ENCODE measurements around the gene TMEM87B.
"Not testable (repeated sequence)": the region's sequence is repeated elsewhere in the genome, so short reads cannot be mapped to it uniquely, and the experiment has no call there.

TMEM87B gene

GRCh38 chr2:112137516-112138158 is 82.6 kb downstream of the TMEM87B start:
- FAIRE-seq = no peak

DNA sequence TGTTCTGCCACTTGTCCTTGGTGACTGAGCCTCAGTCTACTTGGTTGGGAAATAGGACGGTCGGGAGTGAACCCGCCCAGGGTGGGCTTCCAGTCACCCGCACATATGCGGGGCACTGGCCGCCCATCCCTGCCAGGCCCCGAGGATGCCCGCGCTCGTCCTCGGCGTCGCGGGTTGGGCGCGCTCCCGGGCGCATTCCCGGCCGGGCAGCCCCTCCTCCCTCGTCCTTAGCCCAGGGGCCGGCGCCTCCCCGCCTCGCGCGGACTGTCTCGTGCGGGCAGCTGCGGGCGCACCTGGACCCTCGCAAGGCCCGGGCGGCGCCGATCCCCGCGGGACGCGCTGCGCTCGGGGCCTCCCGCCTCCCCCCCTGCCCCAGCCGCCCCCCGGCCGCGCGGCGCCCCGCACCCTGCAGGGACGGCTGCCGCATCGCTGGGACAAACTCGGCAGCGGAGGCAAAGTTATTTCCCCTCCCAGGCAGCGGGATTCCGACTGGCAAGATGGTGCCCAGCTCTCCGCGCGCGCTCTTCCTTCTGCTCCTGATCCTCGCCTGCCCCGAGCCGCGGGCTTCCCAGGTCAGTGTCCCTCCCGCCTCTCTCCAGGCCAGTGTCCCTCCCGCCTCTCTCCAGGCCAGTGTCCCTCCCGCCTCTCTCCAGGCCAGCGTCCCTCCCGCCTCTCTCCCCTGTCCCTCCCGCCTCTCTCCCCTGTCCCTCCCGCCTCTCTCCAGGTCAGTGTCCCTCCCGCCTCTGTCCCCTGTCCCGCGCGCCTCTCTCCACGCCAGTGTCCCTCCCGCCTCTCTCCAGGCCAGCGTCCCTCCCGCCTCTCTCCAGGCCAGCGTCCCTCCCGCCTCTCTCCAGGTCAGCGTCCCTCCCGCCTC is 83.3 kb downstream of the TMEM87B start, which contains the start of gene FBLN7:
Gene FBLN7 (plus strand): TSS at position 227 of the 874 bp plus-strand sequence. CDS start 271 bp downstream, at position 498.
- FAIRE-seq = no peak

- FAIRE-seq = not testable (repeated sequence)
Observed at GRCh38 chr2:112139033-112139614, 84.1 kb downstream of the TMEM87B start.

GRCh38 chr2:112139661-112140204 is 84.7 kb downstream of the TMEM87B start:
- FAIRE-seq = not testable (repeated sequence)

DNA sequence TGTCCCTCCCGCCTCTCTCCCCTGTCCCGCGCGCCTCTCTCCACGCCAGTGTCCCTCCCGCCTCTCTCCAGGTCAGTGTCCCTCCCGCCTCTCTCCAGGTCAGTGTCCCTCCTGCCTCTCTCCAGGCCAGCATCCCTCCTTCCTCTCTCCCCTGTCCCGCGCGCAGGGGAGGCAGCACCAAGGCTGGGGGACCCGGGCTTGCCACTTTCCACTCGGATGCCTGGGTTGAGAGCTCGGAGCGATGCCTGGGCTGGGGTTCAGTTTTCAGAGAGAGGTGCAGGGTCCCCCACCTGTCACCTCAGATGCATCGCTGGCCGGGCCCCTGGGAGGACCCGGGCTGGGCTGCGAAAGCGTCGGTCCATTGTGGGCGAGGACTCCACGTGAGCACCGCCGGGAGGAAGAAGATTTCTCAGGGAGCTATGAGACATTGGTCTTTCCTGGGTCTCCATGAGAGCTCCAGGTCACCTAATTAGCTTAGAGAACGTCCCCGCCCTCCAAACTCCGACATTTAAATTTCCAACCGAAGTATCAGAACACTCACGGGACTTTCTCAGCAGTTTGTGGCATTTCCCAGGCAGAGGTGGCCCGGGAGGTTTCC is 85.2 kb downstream of the TMEM87B start:
- FAIRE-seq = no peak

DNA sequence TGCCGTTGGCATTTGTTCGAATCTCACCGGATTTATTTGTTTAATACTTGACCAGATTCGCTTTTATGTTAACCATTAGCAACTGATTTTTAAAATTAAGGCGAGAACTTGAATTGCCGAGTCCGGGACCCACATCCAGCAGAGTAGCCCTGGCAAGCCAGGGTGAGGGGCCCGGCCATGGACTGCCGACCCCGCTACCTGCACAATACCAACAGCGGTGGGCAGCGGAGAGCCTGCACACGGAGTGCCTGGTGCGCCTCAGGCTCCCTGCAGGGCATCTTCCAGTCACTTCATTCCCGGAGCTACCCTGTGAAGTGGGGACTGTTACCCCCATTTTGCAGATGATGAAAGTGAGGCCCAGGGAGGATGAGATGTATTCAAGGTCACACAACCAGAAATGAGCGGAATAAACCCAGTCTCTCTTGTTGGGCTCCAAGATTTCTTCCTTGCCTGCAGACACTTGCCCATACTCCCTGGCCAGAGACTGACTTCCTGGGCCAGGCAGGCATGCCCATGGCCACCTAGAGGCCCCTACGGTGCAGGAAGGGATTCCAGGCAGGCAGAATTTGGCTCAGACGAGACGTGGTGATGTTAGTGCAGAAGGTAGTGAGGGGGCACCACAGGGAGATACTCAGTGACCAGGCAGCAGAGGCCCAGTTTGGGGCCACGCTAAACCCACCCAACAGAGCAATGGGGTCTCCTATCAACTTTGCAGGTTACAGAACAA is 86.0 kb downstream of the TMEM87B start:
- no peak for FAIRE-seq

DNA sequence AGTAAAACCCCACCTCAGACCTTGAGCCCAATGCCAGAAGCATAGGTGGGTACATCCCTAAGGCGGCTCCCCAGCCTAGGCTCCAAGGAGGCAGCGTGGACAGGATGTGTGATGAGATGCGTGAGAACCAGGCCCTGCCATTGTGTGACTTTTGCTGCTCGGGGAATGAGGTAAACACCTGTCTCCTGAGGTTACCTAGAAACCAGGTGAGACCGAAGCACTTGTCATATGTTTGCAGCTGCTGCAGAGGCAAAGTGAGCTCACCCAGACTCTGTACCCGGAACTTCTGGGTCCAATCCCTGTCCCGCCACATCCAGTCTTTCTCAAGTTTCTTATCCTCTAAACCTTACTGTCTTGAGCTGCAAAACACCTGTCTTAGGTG is 86.5 kb downstream of the TMEM87B start:
- FAIRE-seq = no peak

DNA sequence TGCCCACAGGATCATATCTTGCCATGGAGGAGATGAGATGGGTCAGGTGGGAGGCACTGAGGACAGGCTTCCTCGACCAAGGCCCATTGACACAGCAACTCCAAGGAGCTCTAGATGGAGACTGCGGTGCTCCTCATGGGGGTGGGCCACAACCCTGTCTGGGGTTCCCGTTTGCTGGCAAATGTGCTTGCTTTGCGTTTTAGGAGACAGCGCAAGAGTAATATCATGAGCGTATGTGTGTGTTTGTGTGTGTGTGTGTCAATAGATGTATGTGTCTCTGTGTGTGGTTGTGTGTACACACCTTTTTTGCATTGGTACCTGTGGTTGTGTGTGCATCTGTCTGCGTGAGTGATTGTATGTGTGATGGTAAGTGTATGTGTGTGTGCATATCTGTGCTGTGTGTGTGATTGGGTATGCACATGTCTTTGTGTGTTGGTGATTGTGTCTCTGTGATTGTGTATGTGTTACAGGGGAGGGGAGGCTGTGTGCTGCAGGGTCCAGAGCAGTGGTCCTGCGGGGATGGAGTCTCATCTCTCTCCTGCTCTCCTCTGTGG is 87.5 kb downstream of the TMEM87B start:
- no peak for FAIRE-seq

- FAIRE-seq = no peak
Observed at GRCh38 chr2:112143150-112143549, 88.1 kb downstream of the TMEM87B start.

DNA sequence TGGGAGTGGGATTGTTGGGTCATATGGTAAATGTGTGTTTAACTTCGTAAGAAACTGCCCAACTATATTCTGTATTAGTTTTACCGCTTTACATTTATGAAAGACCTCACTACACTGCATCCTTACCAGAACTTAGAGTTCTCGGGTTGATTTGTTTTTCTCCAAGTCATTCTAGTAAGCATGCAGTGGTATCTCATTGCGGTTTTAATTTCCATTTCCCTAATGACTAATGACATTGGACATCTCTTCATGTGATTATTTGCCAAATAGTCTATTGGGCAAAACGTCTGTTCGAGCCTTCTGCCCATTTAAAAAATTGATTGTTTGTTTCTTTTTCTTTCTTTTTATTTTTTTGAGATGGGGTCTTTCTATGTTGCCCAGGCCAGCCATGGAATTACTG is 89.9 kb downstream of the TMEM87B start:
- FAIRE-seq = no peak

DNA sequence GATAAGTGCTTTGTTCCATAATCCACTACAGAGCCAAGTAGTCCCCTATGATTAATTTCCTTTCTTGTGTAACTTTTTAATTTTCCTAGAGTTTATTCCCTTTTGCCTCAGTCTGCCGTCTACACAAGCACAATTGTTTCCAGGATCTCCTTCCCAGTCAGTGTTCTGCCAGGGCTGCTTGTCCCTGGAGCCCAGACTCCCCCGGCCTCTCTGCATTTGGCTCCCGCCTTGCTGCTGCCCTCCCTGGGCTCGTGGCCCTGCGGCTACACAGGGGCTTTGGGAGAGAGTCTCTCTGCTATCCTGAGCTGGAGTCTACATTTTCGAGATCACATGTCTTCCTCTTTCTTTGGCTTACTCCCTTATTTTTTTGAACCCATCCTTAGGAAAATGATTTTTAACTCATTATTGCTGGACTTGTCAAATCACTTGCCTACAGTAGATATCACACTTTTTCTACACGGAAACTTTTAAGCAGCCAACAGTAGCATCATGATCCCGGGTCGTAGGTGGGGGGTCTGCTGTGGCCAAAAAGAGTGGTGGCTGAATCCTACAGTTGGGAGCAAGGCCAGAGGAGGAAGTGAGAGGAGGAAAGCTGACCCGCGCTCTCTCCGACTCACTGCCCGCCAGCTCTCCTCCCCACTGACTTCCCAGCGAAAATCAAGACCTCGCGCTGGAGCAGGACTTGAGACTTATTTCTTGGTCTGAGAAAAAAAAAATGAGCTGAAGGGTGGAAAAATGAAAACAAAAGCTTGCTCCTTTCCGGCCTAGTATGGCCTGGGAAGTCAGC is 92.5 kb downstream of the TMEM87B start:
- no peak for FAIRE-seq

GRCh38 chr2:112148477-112148876 is 93.4 kb downstream of the TMEM87B start:
- no peak for FAIRE-seq

DNA sequence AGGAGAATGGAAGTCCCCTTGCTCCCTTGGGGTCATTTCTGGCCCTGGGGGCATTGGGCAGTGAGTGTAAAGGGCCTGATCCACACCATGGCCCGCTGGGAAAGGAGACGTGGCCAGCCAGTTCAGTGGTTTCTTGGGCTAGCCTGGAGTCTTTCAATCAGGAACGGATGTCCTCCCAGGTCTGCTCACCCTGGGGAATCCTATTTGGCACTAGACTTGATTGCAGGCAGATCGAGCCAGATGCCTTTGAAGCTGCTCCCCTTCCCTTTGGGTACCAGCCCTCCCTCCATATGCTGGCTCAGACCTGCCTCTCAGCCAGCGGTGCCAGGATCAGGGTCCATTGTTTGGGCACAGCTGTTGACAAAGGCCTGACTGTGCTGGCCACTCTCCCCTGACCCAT is 94.1 kb downstream of the TMEM87B start:
- no peak for FAIRE-seq

DNA sequence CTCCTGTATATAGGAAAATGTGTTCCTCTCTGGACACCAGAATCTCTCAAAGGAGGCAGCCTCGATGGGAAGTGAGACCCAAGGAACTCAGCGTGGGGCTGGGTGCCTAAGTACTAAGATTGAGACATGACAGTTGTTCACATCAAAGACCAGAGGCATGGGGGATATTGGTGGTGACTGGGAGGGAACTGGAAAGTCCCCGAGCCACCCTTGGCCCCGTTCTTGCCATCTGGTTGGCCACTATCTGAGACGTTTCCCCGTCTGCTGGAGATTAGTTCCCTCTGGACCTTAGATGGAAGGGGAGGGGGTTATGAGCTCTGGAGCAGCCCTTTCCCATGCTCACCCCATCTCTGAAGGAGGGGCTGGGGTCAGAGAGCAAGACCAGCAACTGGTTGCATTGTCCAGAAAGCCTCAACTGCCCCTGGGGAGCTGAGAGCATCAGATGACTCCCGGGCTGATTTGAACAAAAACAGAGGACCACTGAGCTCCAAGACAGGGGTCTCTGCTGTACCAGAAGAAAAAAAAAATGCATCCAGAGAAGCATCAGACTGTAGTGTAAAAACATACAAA is 94.9 kb downstream of the TMEM87B start:
- no peak for FAIRE-seq

- FAIRE-seq = no peak
Observed at GRCh38 chr2:112150447-112150846, 95.4 kb downstream of the TMEM87B start.

- FAIRE-seq = no peak
Observed at GRCh38 chr2:112150851-112151250, 95.8 kb downstream of the TMEM87B start.

DNA sequence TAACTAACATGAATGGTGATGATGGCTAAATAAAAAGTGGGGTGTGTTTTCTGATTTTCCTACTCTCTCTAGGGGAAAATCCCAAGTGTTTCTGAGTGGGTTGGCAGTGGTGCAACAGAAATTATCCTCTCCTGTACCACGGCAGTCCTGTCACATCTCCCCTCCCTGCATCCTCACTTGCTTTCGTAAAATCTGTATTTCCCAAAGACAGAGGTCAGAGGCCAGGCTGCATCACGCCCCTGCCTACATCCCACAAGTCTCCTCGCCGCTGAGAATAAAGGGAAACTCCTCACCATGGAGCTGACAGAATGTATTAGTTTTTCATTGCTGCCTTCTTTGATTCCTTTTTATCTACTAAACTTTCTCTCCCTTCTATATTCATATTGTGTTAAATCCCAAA is 96.2 kb downstream of the TMEM87B start:
- FAIRE-seq = no peak

DNA sequence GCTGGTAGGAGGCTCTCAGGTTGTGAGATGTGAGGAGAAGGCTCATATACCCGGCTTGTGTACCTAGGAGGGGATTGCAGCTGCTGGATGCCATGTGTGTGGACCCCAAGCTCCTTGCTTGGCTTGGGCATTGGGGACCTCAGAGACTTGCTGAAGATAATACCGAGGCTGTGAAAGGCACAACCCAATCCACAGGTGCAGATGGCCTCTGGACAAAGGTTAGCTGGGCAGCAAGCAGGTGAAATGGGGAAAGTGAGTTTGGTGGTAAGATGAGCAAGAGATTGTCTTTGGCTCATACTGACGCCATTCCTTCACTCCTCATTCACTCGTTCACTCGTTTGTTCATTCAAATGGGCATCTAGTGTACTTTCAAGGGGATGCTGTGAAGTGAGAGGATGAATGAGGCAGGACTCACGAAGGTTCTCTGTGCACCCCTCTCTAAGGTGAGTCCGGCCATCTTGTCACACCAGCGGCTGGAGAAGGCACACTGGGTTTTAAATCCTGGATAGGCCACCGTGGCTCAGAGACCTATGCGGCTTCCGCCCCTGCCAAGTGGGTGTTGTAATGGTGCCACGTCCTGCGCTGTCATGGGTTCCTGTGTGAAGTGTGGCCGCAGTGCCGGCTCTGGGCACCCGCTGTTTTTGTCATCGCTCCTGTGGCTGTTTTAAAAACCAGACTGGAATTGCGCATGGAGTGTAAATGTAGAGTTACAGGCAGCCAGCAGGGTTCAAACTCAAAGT is 96.8 kb downstream of the TMEM87B start:
- no peak for FAIRE-seq

GRCh38 chr2:112152476-112153178 is 97.6 kb downstream of the TMEM87B start:
- FAIRE-seq = no peak

GRCh38 chr2:112153179-112153490 is 98.1 kb downstream of the TMEM87B start:
- FAIRE-seq = no peak
